ENCODE data around the gene PRKAG2. TPM values are rescaled to one million over a fixed set of nuclear protein-coding genes. Genes with fewer than 3 reads are reported as not detected.

The PRKAG2 gene
- total and polyA plus RNA-seq, 2 of the 8 experiments (the other 6 are each of a cell fraction or from before 2014, with no cell fraction given) = 7.5 to 18.1 TPM

- Histone ChIP-seq H3K36me3 (ENCODE audit: control insufficient read depth in 2 of 4, insufficient read depth in 4 of 4, low read length in 3 of 4) (no peaks in the 10 kb centered on the region), H2BK120ac (replicated peaks; ENCODE audit: low read depth, low read length) (no peak overlapping the region), H4K8ac (ENCODE audit: extremely low read depth, insufficient read depth, low read length) (no peak overlapping the region), H3K79me1 (ENCODE audit: low read depth, low read length) (no peaks in the 10 kb centered on the region), H3K56ac (replicated peaks; ENCODE audit: insufficient read length, low read depth, low read length) (no peak overlapping the region), H3K14ac (ENCODE audit: insufficient read length) (no peak overlapping the region), H3K4ac (replicated peaks; ENCODE audit: insufficient read length, low read depth, low read length) (no peak overlapping the region), H3K27ac (ENCODE audit: low read depth, low read length) (no peak overlapping the region), H2AFZ (ENCODE audit: low read length) (no peak overlapping the region), H2BK15ac (ENCODE audit: low read length) (no peak overlapping the region), H2AK5ac (ENCODE audit: low read depth, low read length) (no peak overlapping the region), H3K4me3 (ENCODE audit: extremely low read depth in 1 of 4, insufficient read depth in 2 of 4, low read depth in 3 of 4, low read length in 4 of 4) (no peak overlapping the region), H2BK5ac (ENCODE audit: low read depth, low read length) (no peak overlapping the region), H2BK12ac (ENCODE audit: low read depth, low read length) (no peak overlapping the region), H3K4me1 (replicated peaks in 1 of 4; ENCODE audit: control insufficient read depth in 3 of 4, insufficient read depth in 4 of 4, low read length in 3 of 4) (peaks cover 0 to 5% (median 2%) of the 10 kb centered on the region in 4 experiments; a peak in 3 of 7 replicates), H4K5ac (ENCODE audit: insufficient read length, low read depth, low read length) (no peak overlapping the region), H3K23me2 (ENCODE audit: low read depth, low read length) (no peaks in the 10 kb centered on the region), H4K20me1 (replicated peaks in 1 of 2; ENCODE audit: control insufficient read depth in 1 of 2, insufficient read depth in 2 of 2, low read length in 2 of 2) (no peaks in the 10 kb centered on the region), H3K18ac (ENCODE audit: extremely low read depth, low read length) (no peak overlapping the region), H3K79me2 (ENCODE audit: control insufficient read depth in 1 of 2, insufficient read depth in 2 of 2, low read length in 2 of 2) (no peaks in the 10 kb centered on the region), H4K91ac (replicated peaks; ENCODE audit: insufficient read length, low read length) (no peak overlapping the region), H3K4me2 (ENCODE audit: insufficient read depth in 1 of 2, low read depth in 2 of 2, low read length in 2 of 2) (no peak overlapping the region), H3K9me3 (ENCODE audit: insufficient read depth in 2 of 2, low read depth in 1 of 2, low read length in 1 of 2) (no peaks in the 10 kb centered on the region), H3K9ac (replicated peaks in 1 of 4; ENCODE audit: extremely low read depth in 1 of 4, low read depth in 3 of 4, low read length in 3 of 4) (no peak overlapping the region), H3K27me3 (replicated peaks in 1 of 4; ENCODE audit: control insufficient read depth in 3 of 4, extremely low read depth in 1 of 4, insufficient read depth in 3 of 4, low read length in 3 of 4) (no peaks in the 10 kb centered on the region), H3K23ac (ENCODE audit: insufficient read length) (no peak overlapping the region), H2BK20ac (ENCODE audit: low read length) (no peak overlapping the region)
- ChIA-PET POLR2A (ENCODE audit: partially characterized antibody) (no interaction called here), CTCF (ENCODE audit: partially characterized antibody) (interaction anchor here (0.7 to 1.8 kb wide), 10 partner anchors 8 to 278 kb away, joined by 3 to 8 read pairs (median 3); no protein-coding TSS in a partner anchor)
- no peak for DNase-seq (ENCODE audit: low read depth in 1 of 2, low spot score in 2 of 2)
- WGBS, 2 experiments (ENCODE audit: extremely low coverage in 1 of 2, insufficient coverage in 1 of 2, insufficient read length in 1 of 2, insufficient replicate concordance in 2 of 2, low coverage in 1 of 2, low lambda C conversion rate in 2 of 2, missing lambda C conversion rate in 1 of 2) = 87% methylated on average over 20 of the region's 20 CpGs; no CpG with 5 or more reads in 1 of the 2 experiments
- no peak for FAIRE-seq
- TF ChIP-seq CHD2 (IDR thresholded peaks at IDR 0.05; ENCODE audit: low read length) = no peak
- no peak for TF ChIP-seq NANOG (IDR thresholded peaks at IDR 0.05; ENCODE audit: insufficient read depth, low read depth, low read length, poor library complexity, severe bottlenecking)
- no peak for TF ChIP-seq RNF2 (IDR thresholded peaks at IDR 0.05; ENCODE audit: borderline replicate concordance, low read depth, low read length, missing control alignments, poor library complexity, severe bottlenecking)
- no peak for TF ChIP-seq SAP30 (IDR thresholded peaks at IDR 0.05; ENCODE audit: insufficient read depth, insufficient replicate concordance, low read length)
- TF ChIP-seq E2F6 (IDR thresholded peaks at IDR 0.05) = no peak
- no peak for TF ChIP-seq SIN3A (conservative IDR thresholded peaks at IDR 0.05 in 1 of 2, IDR thresholded peaks at IDR 0.05 in 1 of 2; ENCODE audit: low read depth in 1 of 2, low read length in 2 of 2)
- no peak for TF ChIP-seq BACH1 (IDR thresholded peaks at IDR 0.05; ENCODE audit: low read length)
- no peak for TF ChIP-seq TBP (IDR thresholded peaks at IDR 0.05; ENCODE audit: low read depth, low read length)
- TF ChIP-seq ZNF274 (IDR thresholded peaks at IDR 0.05; ENCODE audit: borderline replicate concordance, extremely low read depth, low read length) = no peak
- TF ChIP-seq SIX5 (IDR thresholded peaks at IDR 0.05; ENCODE audit: low read depth, low read length) = no peak
Measured at GRCh38 chr7:151568956-151569940, 307.7 kb downstream of the PRKAG2 start.

All from H1 (cell line).